Measurements from ENCODE around the gene PDE4D.

PDE4D gene

DNA sequence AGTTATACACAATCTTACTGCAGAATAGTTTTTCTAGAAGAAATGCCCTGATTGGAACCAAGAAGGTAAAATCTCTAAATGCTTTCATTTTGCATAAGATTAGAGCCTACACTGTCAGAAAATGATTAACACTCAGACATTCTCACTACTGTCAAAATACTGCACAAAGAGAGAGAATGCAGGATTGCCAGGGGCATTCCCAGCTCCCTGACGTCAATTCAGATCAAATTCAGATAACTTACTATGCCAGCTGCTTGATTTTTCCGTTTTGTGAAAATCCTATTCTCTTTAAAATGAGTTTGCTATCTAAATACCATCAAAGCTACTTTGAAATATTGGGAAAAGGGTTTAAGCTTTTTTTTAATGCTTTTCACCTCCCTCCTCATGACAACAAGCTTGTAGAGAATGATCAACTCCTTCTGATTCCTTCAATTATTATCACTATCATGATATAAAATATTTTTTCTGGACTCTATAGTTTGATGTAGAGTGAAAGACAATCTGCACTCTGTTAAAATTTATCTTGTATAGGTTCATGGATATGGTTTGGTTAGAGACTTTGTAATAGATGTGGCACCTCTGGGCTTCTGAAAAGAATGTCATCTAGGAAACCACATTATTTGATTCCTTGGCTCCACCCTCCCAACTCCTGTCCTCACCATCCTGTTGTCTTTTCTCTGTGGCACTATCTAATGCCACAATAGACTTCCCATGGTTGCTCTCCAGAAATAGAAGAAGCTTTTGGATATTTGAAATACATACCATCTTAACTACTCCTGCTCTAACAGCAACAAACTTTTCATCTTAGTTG is 407.7 kb downstream of the PDE4D start:
- TF ChIP-seq, protein P1, sequence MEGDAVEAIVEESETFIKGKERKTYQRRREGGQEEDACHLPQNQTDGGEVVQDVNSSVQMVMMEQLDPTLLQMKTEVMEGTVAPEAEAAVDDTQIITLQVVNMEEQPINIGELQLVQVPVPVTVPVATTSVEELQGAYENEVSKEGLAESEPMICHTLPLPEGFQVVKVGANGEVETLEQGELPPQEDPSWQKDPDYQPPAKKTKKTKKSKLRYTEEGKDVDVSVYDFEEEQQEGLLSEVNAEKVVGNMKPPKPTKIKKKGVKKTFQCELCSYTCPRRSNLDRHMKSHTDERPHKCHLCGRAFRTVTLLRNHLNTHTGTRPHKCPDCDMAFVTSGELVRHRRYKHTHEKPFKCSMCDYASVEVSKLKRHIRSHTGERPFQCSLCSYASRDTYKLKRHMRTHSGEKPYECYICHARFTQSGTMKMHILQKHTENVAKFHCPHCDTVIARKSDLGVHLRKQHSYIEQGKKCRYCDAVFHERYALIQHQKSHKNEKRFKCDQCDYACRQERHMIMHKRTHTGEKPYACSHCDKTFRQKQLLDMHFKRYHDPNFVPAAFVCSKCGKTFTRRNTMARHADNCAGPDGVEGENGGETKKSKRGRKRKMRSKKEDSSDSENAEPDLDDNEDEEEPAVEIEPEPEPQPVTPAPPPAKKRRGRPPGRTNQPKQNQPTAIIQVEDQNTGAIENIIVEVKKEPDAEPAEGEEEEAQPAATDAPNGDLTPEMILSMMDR (IDR thresholded peaks at IDR 0.05; ENCODE audit: extremely low read depth, missing control alignments): no peak
- no peak for DNase-seq (ENCODE audit: low spot score)

DNA sequence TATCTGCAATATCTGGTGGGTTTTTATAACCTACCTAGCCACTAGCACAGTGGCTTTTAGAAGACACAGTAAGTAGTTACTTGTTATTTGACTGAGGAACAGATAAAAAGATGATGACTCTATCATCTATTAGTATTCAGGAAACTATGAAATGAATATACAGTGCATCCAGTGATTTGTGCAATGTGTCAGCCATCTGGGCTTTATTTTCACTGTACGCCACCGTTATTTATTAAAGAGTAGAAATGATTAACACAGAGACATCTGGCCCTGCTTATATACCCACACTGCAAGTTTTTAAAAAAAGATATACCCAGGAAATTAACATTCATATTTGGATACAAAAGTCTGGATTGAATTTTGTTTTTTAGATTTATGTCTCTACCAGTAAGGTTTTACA is 408.4 kb downstream of the PDE4D start:
- no peak for DNase-seq (ENCODE audit: low spot score)
- TF ChIP-seq, protein P1 (IDR thresholded peaks at IDR 0.05; ENCODE audit: extremely low read depth, missing control alignments): no peak

DNA sequence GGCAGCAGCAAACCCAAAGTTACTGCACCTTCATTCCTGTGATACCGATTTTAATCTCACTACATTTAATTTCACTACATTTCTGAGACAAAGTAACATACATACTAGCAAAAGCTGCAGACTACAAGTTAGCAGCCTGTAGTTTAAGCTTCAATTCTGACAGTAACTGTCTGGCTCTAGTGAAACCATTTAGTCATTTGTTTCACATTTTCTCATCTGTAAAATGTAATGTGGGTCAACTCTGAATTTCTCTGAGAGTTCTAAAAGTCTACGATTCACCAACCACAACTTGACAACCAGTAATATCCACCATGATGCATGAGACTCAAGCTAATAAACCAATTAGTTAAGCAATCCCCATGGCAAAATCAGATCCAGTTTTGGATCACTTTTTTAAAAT is 408.9 kb downstream of the PDE4D start:
- peak; percentile 7 for DNase-seq (ENCODE audit: low spot score)

DNA sequence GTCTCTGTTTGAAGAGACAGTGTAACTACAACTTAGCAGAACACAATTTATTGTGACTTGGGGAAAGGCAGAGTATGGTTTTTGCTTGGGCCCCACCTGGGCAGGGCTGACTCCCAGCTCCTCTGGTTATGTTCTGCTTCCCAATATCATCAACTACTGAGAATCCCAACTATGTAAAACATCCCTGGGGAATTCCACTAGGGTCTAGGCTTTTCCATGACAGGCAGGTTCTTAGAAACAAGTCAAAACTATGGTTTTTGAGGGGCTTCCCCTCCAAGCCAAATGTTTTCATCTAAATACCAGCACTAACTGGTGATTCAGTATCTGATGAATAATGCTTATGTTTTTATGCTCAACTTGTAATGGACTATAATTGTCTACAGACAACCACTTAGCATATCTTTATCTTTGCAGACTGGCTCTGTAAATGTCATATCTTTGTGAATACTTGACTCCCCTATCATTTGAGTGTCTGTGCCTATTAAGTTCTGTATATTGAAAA is 409.5 kb downstream of the PDE4D start:
- TF ChIP-seq, protein P1 (IDR thresholded peaks at IDR 0.05; ENCODE audit: extremely low read depth, missing control alignments): no peak
- no peak for DNase-seq (ENCODE audit: low spot score)

More for the DNA sequence above, 408.9 kb downstream of the PDE4D start:
- TF ChIP-seq, protein P1 (IDR thresholded peaks at IDR 0.05; ENCODE audit: extremely low read depth, missing control alignments): no peak

DNA sequence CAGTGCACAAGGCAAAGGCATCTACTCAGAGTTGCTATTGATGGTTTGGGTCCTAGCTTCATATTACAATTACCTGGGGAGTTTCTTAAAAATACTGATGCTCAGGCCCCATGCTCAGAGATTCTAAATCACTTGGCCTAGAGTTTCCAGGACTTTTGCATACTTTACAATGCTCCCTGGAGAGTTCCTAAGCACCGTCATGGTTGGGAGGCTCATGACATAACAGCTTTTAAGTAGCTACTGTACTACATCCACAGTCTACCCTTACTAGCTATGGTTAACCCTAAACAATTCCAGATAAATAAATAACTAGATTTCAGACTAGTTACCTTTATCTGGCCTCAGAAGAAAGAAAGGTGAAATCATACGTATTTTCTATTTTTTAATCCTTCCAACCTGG is 414.4 kb downstream of the PDE4D start:
- TF ChIP-seq, protein P1 (IDR thresholded peaks at IDR 0.05; ENCODE audit: extremely low read depth, missing control alignments): no peak
- no peak for DNase-seq (ENCODE audit: low spot score)

DNA sequence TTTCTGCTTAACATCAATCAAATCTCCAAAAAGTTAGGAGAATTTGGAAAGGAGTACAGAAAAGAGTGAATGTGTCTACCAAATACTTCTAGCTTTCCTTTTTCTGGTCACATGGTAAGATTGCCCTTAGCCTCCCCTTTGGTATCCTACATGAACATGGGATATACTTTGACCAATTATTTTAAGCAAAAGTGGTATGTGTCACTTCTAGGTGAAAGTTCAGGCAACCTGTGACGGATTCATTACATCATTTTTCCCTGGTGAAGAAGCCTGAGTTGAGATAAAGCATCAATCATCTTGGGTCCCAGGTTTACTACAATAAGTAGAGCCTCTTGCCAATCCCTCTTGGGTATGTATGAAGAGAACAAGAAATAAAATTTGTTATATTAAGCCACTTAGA is 419.2 kb downstream of the PDE4D start:
- TF ChIP-seq, protein P1 (IDR thresholded peaks at IDR 0.05; ENCODE audit: extremely low read depth, missing control alignments): no peak
- no peak for DNase-seq (ENCODE audit: low spot score)

DNA sequence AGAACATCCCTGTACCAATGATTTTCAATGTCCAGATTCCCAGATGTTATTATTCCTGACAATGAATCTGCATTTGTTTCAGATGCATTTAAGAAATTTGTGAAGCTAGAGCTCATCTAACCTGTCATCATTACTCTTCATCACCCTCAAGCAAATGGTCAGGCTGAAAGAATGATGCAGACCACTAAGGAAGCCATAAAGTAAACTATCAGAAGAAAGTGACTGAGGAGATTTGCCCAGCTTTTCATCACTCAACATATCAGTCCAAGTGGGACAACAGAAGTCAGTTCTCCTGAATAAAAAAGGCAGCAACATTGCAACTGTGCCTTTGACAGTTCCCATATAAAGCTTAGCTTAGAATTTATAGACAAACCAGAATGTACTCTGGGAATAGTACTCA is 419.9 kb downstream of the PDE4D start:
- no peak for DNase-seq (ENCODE audit: low spot score)
- TF ChIP-seq, protein P1 (IDR thresholded peaks at IDR 0.05; ENCODE audit: extremely low read depth, missing control alignments): no peak

Data from GM20000 (cell line).